Caco-2 (cell line): ENCODE measurements around the gene FBXO8. TPM values are rescaled to one million over a fixed set of nuclear protein-coding genes. Genes with fewer than 3 reads are reported as not detected.

Experiments used
- BruUV-seq: library from RNA; stranded (reverse); fragments of 400-500 nt; replicated peaks from 2 replicates; lab custom pipeline; 2021; lab: Mats Ljungman, UMichigan
- CTCF ChIA-PET: fragments of 300-600 bp; sonication (Branson Sonifier 250); formaldehyde crosslinking; loops from one replicate; lab custom pipeline; 2022; ENCODE audit warnings: antibody characterized with exemption; lab: Charles Lee
- POLR2A ChIA-PET: fragments of 300-600 bp; sonication (Branson Sonifier 250); formaldehyde crosslinking; loops from one replicate; lab custom pipeline; 2022; ENCODE audit warnings: antibody characterized with exemption; lab: Charles Lee
- DNase-seq, 2 experiments: peaks; one replicate each; pipeline versions ENCODE4 v3.0.0 to v3.0.0-alpha.2; 2020 to 2022
- H3K27me3 ChIP-seq: replicated peaks from 2 replicates; pipeline ENCODE4 v1.6.0; 2011; ENCODE audit warnings: low read length; ENCODE audit not compliant: control insufficient read depth, insufficient read depth
- H3K36me3 ChIP-seq: 2 replicates; pipeline ENCODE4 v1.5.1; 2011; ENCODE audit warnings: low read length; ENCODE audit not compliant: control insufficient read depth, insufficient read depth
- H3K4me1 ChIP-seq: fragments of 250-450 bp; sonication (Bioruptor Pico); 2 replicates; pipeline ENCODE4 v1.5.1; 2020; ENCODE audit warnings: mild to moderate bottlenecking
- H3K4me3 ChIP-seq: 2 replicates; pipeline ENCODE4 v1.5.1; 2011; ENCODE audit warnings: low read depth, mild to moderate bottlenecking, control low read depth, low read length
- H3K9me3 ChIP-seq: fragments of 250-450 bp; sonication (Bioruptor Pico); 2 replicates; pipeline ENCODE4 v1.5.1; 2020; ENCODE audit warnings: mild to moderate bottlenecking, moderate library complexity
- H3K27ac Mint-ChIP-seq: one replicate; pipeline ENCODE4 v1.8.0; 2022; ENCODE audit warnings: mixed read lengths; ENCODE audit not compliant: unreplicated experiment
- H3K27me3 Mint-ChIP-seq: one replicate; pipeline ENCODE4 v1.8.0; 2022; ENCODE audit warnings: mixed read lengths; ENCODE audit not compliant: insufficient read depth, unreplicated experiment
- H3K36me3 Mint-ChIP-seq: one replicate; pipeline ENCODE4 v1.8.0; 2022; ENCODE audit warnings: mild to moderate bottlenecking, mixed read lengths; ENCODE audit not compliant: insufficient read depth, unreplicated experiment
- H3K4me1 Mint-ChIP-seq: one replicate; pipeline ENCODE4 v1.8.0; 2022; ENCODE audit warnings: low read depth, mixed read lengths; ENCODE audit not compliant: unreplicated experiment
- H3K4me3 Mint-ChIP-seq: one replicate; pipeline ENCODE4 v1.8.0; 2022; ENCODE audit warnings: mild to moderate bottlenecking, moderate library complexity, mixed read lengths; ENCODE audit not compliant: unreplicated experiment
- H3K9me3 Mint-ChIP-seq: one replicate; pipeline ENCODE4 v1.8.0; 2022; ENCODE audit warnings: mixed read lengths; ENCODE audit not compliant: unreplicated experiment
- intact Hi-C: fragments of 100-400 bp; cut with micrococcal nuclease; formaldehyde crosslinking; loops from one replicate; pipeline ENCODE4 v1.10.0; 2022; ENCODE audit not compliant: unreplicated experiment
- total RNA-seq: library from RNA; stranded (reverse); gene quantifications from 2 replicates; pipeline ENCODE4 v1.2.3, GENCODE V29; 2022
- TF ChIP-seq, protein P1 (sequence below), 2 experiments: fragments of 200-600 bp in 1 of 2; IDR thresholded peaks; 1 replicate in 1 of 2; 2 replicates in 1 of 2; pipeline versions ENCODE4 v1.5.1 to v1.8.0; 2011 to 2022; ENCODE audit warnings: antibody characterized with exemption in 1 of 2, control low read depth in 1 of 2, inconsistent platforms in 1 of 2, low read depth in 1 of 2, low read length in 1 of 2, mild to moderate bottlenecking in 1 of 2, moderate library complexity in 1 of 2; ENCODE audit not compliant: insufficient read depth in 1 of 2, severe bottlenecking in 1 of 2, unreplicated experiment in 1 of 2

FBXO8 gene
- total RNA-seq, 1 experiment from 2014 or later: 15.0 TPM

DNA sequence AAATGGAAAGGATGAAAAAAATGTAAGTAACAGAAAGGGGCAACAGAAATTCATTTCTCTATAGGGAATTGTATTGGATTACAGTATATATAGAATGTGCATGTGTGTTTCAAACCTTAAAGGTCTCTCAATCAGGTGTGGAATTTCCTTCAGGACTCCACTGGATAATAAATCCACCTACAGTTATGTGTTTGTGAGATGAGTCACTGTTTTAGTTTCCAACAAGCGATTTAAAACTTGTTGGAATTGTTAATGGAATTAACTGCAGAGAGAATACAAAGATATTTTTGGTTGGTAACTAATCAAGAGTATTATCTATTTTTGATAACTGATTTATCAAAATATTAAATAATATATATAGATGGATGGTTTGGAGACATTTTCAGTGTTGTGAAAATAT is 33.1 kb upstream of the FBXO8 start:
- Mint-ChIP-seq H3K4me1 (no peaks in the 10 kb centered on the region), H3K9me3 (no peaks in the 10 kb centered on the region), H3K36me3 (no peaks in the 10 kb centered on the region), H3K4me3 (no peak overlapping the region), H3K27ac (no peak overlapping the region), H3K27me3 (no peaks in the 10 kb centered on the region)
- no peak for DNase-seq
- Histone ChIP-seq H3K27me3 (no peaks in the 10 kb centered on the region), H3K4me3 (no peak overlapping the region), H3K9me3 (no peaks in the 10 kb centered on the region), H3K4me1 (no peaks in the 10 kb centered on the region), H3K36me3 (no peaks in the 10 kb centered on the region)
- BruUV-seq: no TSS peak
- CTCF ChIA-PET: no interaction called here
- intact Hi-C loops: no loop called here
- TF ChIP-seq, protein P1, sequence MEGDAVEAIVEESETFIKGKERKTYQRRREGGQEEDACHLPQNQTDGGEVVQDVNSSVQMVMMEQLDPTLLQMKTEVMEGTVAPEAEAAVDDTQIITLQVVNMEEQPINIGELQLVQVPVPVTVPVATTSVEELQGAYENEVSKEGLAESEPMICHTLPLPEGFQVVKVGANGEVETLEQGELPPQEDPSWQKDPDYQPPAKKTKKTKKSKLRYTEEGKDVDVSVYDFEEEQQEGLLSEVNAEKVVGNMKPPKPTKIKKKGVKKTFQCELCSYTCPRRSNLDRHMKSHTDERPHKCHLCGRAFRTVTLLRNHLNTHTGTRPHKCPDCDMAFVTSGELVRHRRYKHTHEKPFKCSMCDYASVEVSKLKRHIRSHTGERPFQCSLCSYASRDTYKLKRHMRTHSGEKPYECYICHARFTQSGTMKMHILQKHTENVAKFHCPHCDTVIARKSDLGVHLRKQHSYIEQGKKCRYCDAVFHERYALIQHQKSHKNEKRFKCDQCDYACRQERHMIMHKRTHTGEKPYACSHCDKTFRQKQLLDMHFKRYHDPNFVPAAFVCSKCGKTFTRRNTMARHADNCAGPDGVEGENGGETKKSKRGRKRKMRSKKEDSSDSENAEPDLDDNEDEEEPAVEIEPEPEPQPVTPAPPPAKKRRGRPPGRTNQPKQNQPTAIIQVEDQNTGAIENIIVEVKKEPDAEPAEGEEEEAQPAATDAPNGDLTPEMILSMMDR (IDR thresholded peaks at IDR 0.05; ENCODE audit: insufficient read depth in 1 of 2, low read depth in 1 of 2, low read length in 1 of 2, severe bottlenecking in 1 of 2, unreplicated experiment in 1 of 2): no peak
- POLR2A ChIA-PET: no interaction called here

DNA sequence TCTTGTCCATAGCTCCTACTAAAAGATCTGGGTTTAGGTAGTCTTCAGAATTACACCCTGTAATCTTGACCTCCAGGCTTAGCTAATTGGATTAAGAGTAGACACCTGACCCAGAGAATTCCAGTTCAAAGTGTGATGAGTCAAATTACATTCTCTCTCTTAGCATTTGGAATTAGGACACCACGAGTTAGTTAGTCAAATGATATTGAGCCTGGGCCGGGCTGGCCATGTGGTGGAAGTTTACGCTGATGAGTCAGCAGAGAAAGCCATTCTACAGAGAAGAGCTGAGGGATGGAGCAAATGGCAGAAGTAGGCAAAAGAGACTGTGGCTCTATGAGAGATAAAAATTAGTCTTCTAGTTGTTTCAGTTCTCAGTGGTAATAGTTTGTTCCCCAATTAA is 31.3 kb upstream of the FBXO8 start:
- Mint-ChIP-seq H3K4me1 (no peaks in the 10 kb centered on the region), H3K27ac (no peak overlapping the region), H3K4me3 (no peak overlapping the region), H3K9me3 (no peaks in the 10 kb centered on the region), H3K36me3 (no peaks in the 10 kb centered on the region), H3K27me3 (no peaks in the 10 kb centered on the region)
- DNase-seq: no peak
- no peaks in the 10 kb centered on the region for H3K27me3 ChIP-seq
- POLR2A ChIA-PET: no interaction called here
- TF ChIP-seq, protein P1 (IDR thresholded peaks at IDR 0.05; ENCODE audit: insufficient read depth in 1 of 2, low read depth in 1 of 2, low read length in 1 of 2, severe bottlenecking in 1 of 2, unreplicated experiment in 1 of 2): no peak
- no peaks in the 10 kb centered on the region for H3K4me1 ChIP-seq
- no TSS peak for BruUV-seq
- H3K36me3 ChIP-seq: no peaks in the 10 kb centered on the region
- intact Hi-C loops: no loop called here
- CTCF ChIA-PET: no interaction called here
- no peak overlapping the region for H3K4me3 ChIP-seq
- H3K9me3 ChIP-seq: no peaks in the 10 kb centered on the region

DNA sequence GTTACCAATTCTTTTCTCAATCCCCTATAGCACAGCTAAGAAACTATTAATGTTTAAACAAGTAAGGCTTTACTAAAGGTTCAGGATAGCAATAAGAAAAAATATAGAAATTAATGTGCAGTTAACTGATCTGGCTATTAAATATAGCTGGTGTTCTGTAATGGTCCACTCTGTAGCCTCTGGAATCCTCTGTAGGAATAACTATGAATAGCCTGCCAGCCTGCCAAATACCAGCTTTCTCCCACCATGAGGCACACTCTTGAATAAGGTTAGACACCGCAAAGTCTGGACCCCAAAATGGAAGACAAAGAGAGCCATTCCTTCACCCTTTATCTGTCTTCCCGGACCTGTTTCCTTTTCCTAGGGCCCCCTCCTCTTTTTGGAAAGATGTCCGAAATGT is 30.8 kb upstream of the FBXO8 start:
- TF ChIP-seq, protein P1 (IDR thresholded peaks at IDR 0.05; ENCODE audit: insufficient read depth in 1 of 2, low read depth in 1 of 2, low read length in 1 of 2, severe bottlenecking in 1 of 2, unreplicated experiment in 1 of 2): no peak
- no peaks in the 10 kb centered on the region for H3K36me3 Mint-ChIP-seq
- CTCF ChIA-PET: no interaction called here
- H3K4me3 Mint-ChIP-seq: no peak overlapping the region
- no TSS peak for BruUV-seq
- H3K9me3 Mint-ChIP-seq: no peaks in the 10 kb centered on the region
- Histone ChIP-seq H3K36me3 (no peaks in the 10 kb centered on the region), H3K9me3 (no peaks in the 10 kb centered on the region), H3K4me1 (no peaks in the 10 kb centered on the region), H3K27me3 (no peaks in the 10 kb centered on the region), H3K4me3 (no peak overlapping the region)
- no peak for DNase-seq
- no peaks in the 10 kb centered on the region for H3K27me3 Mint-ChIP-seq
- H3K4me1 Mint-ChIP-seq: no peaks in the 10 kb centered on the region
- intact Hi-C loops: no loop called here
- no peak overlapping the region for H3K27ac Mint-ChIP-seq
- POLR2A ChIA-PET: no interaction called here
